Activated B cell treated with CpG ODN at 0.5 μM for 24 hours (primary cell): ENCODE data around the gene FSTL4. TPM values are rescaled to one million over a fixed set of nuclear protein-coding genes. Genes with fewer than 3 reads are reported as not detected.

Source experiments
- ATAC-seq: fragments of 200-7000 bp; cut with Tn5 transposase; one replicate; pipeline ENCODE4 v1.10.0; 2021; ENCODE audit warnings: low read depth, mild to moderate bottlenecking, moderate library complexity
- CTCF ChIA-PET: fragments of 350-600 bp; sonication (Branson Sonifier 250); formaldehyde crosslinking; loops from one replicate; lab custom pipeline; 2021; ENCODE audit warnings: antibody characterized with exemption; lab: Charles Lee
- POLR2A ChIA-PET: fragments of 350-600 bp; sonication (Branson Sonifier 250); formaldehyde crosslinking; loops from one replicate; lab custom pipeline; 2021; ENCODE audit warnings: antibody characterized with exemption; lab: Charles Lee
- DNase-seq: peaks from one replicate; pipeline ENCODE4 v3.0.0; 2022
- H3K27ac Mint-ChIP-seq: one replicate; pipeline ENCODE4 v1.8.0; 2020; ENCODE audit warnings: mixed read lengths
- H3K27me3 Mint-ChIP-seq: one replicate; pipeline ENCODE4 v1.8.0; 2021; ENCODE audit warnings: mixed read lengths
- H3K36me3 Mint-ChIP-seq: one replicate; pipeline ENCODE4 v1.8.0; 2021; ENCODE audit warnings: low read depth, mixed read lengths
- H3K4me1 Mint-ChIP-seq: one replicate; pipeline ENCODE4 v1.8.0; 2021; ENCODE audit warnings: mixed read lengths
- H3K4me3 Mint-ChIP-seq: one replicate; pipeline ENCODE4 v1.8.0; 2020; ENCODE audit warnings: mild to moderate bottlenecking, mixed read lengths
- H3K9me3 Mint-ChIP-seq: one replicate; pipeline ENCODE4 v1.8.0; 2020; ENCODE audit warnings: mixed read lengths
- CTCF ChIP-seq: fragments of 200-600 bp; IDR thresholded peaks from one replicate; pipeline ENCODE4 v1.8.0; 2022; ENCODE audit warnings: antibody characterized with exemption, mild to moderate bottlenecking
- intact Hi-C: fragments of 100-400 bp; cut with micrococcal nuclease; formaldehyde crosslinking; loops from one replicate; pipeline ENCODE4 v1.15.1; 2024
- total RNA-seq: library from RNA; stranded (reverse); gene quantifications from 2 replicates; pipeline ENCODE4 v1.2.3, GENCODE V29; 2022

The FSTL4 gene
- total RNA-seq, 1 donor from 2014 or later = 1.7 TPM

GRCh38 chr5:133509742-133510079 is 102.6 kb downstream of the FSTL4 start:
- Mint-ChIP-seq H3K9me3 (no peaks in the 10 kb centered on the region), H3K4me1 (no peaks in the 10 kb centered on the region), H3K27me3 (peaks cover 18% of the 10 kb centered on the region), H3K27ac (no peak overlapping the region), H3K4me3 (no peak overlapping the region), H3K36me3 (no peaks in the 10 kb centered on the region)
- no peak for TF ChIP-seq CTCF
- no peak for ATAC-seq
- intact Hi-C loops = no loop called here
- DNase-seq = no peak
- ChIA-PET POLR2A (no interaction called here), CTCF (interaction anchor here (0.9 kb wide), 1 partner anchor 86 kb away, joined by 3 read pairs; no protein-coding TSS in a partner anchor)

- ChIA-PET POLR2A (interaction anchor here (1.0 kb wide), 1 partner anchor 23 kb away, joined by 3 read pairs; no protein-coding TSS in a partner anchor), CTCF (interaction anchor here (0.9 kb wide), 1 partner anchor 86 kb away, joined by 3 read pairs; no protein-coding TSS in a partner anchor)
- Mint-ChIP-seq H3K27ac (no peak overlapping the region), H3K4me3 (no peak overlapping the region), H3K27me3 (peaks cover 20% of the 10 kb centered on the region), H3K36me3 (no peaks in the 10 kb centered on the region), H3K4me1 (no peaks in the 10 kb centered on the region), H3K9me3 (no peaks in the 10 kb centered on the region)
- TF ChIP-seq CTCF = no peak
- intact Hi-C loops = no loop called here
- DNase-seq (no peak), ATAC-seq (no peak)
Measured at GRCh38 chr5:133508845-133509741, 103.2 kb downstream of the FSTL4 start.

DNA sequence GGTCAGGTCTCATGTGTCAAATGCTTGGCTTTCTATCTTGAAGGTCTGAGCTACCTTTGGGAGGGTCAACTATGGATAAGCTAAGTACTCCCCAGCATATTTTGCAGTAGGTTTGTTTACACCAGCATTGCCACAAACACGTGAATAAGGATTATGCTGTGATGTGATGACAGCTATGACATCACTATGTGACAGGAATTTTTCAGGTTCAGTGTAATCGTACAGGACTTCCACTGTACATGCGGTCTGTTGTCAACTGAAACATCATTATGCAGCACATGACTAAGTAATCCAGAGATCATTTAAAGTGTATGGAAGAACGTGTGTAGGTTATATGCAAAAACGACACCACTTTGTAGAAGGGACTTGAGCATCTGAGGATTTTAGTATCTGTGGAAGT is 104.0 kb downstream of the FSTL4 start:
- TF ChIP-seq CTCF = no peak
- DNase-seq (no peak), ATAC-seq (no peak)
- Mint-ChIP-seq H3K4me3 (no peak overlapping the region), H3K4me1 (no peaks in the 10 kb centered on the region), H3K27me3 (peaks cover 17% of the 10 kb centered on the region), H3K27ac (no peak overlapping the region), H3K9me3 (no peaks in the 10 kb centered on the region), H3K36me3 (no peaks in the 10 kb centered on the region)
- POLR2A ChIA-PET = interaction anchor here (1.0 kb wide), 1 partner anchor 23 kb away, joined by 3 read pairs; no protein-coding TSS in a partner anchor
- intact Hi-C loops = no loop called here
- CTCF ChIA-PET = no interaction called here

DNA sequence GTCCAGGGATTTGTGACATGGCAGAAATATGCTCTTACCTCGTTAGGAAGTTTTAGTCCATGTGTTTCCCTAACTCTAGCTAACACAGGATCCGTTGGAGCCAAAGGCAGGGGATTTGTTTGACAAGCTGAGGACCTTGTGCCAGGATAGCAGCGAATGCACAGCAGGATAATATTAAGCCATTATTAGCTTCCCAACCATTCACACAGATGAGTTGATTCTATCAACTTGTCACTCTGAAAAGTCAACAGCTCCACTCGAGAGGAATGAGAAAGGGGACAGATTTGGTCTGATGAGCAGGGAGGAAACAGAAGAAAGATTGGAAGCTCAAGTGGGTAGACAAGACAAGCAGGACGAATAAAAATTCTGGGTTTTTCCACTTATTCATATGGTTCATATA is 106.2 kb downstream of the FSTL4 start:
- ChIA-PET POLR2A (no interaction called here), CTCF (no interaction called here)
- no peaks in the 10 kb centered on the region for H3K9me3 Mint-ChIP-seq
- no peak for DNase-seq
- H3K27me3 Mint-ChIP-seq = peaks cover 9% of the 10 kb centered on the region
- no peaks in the 10 kb centered on the region for H3K4me1 Mint-ChIP-seq
- H3K27ac Mint-ChIP-seq = no peak overlapping the region
- no peak for TF ChIP-seq CTCF
- H3K36me3 Mint-ChIP-seq = no peaks in the 10 kb centered on the region
- H3K4me3 Mint-ChIP-seq = no peak overlapping the region
- intact Hi-C loops = no loop called here
- ATAC-seq = no peak

DNA sequence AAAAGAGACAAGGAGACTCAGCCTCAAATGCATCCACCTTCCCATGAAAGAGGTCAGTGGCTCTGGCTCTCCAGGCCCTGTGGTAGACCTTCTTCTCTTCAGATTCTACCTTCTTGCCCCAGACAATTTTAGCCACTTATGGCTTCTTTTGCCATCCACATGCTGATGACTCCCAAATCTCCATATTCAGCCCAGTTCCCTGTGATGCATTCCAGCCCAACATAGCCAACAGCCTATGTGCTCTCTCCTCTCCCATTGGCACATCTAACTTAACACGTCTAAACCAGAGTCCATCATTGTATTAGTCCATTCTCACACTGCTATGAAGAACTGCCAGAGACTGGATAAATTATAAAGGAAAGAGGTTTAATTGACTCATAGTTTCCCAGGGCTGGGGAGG is 108.8 kb downstream of the FSTL4 start:
- peaks cover 22% of the 10 kb centered on the region for H3K27me3 Mint-ChIP-seq
- ATAC-seq = no peak

More for the DNA sequence above, 108.8 kb downstream of the FSTL4 start:
- Mint-ChIP-seq H3K27ac (no peak overlapping the region), H3K9me3 (no peaks in the 10 kb centered on the region), H3K36me3 (no peaks in the 10 kb centered on the region), H3K4me1 (no peaks in the 10 kb centered on the region), H3K4me3 (no peak overlapping the region)
- ChIA-PET POLR2A (no interaction called here), CTCF (no interaction called here)
- no peak for DNase-seq
- no peak for TF ChIP-seq CTCF
- intact Hi-C loops = no loop called here
